Liver (tissue), 9 donors: ENCODE data around the gene PCCB. TPM values are rescaled to one million over a fixed set of nuclear protein-coding genes. Genes with fewer than 3 reads are reported as not detected.

Experiments used
- DNase-seq: peaks from one replicate; pipeline ENCODE4 v3.0.0-alpha.2; 2017; ENCODE audit warnings: low spot score
- H3K27ac ChIP-seq, 2 donors: one replicate each; pipeline ENCODE4 v1.7.0; 2013; ENCODE audit warnings: inconsistent platforms in 2 of 2, low read length in 2 of 2, control low read depth in 1 of 2, low read depth in 1 of 2, mild to moderate bottlenecking in 1 of 2
- H3K27me3 ChIP-seq, 4 donors: one replicate each; pipeline versions ENCODE4 v1.6.1 to v1.7.0; 2013; ENCODE audit warnings: low read length in 3 of 4, inconsistent platforms in 1 of 4, mild to moderate bottlenecking in 1 of 4, moderate library complexity in 1 of 4; ENCODE audit not compliant: control insufficient read depth in 4 of 4, insufficient read depth in 4 of 4
- H3K36me3 ChIP-seq, 4 donors: one replicate each; pipeline versions ENCODE4 v1.6.1 to v1.7.0; 2013; ENCODE audit warnings: low read length in 3 of 4, mild to moderate bottlenecking in 3 of 4, low read depth in 1 of 4, moderate library complexity in 1 of 4; ENCODE audit not compliant: control insufficient read depth in 4 of 4, insufficient read depth in 3 of 4
- H3K4me1 ChIP-seq, 4 donors: one replicate each; pipeline versions ENCODE4 v1.6.1 to v1.7.0; 2013; ENCODE audit warnings: low read length in 3 of 4, mild to moderate bottlenecking in 3 of 4, moderate library complexity in 1 of 4; ENCODE audit not compliant: control insufficient read depth in 4 of 4, insufficient read depth in 4 of 4
- H3K4me3 ChIP-seq, 3 donors: one replicate each; pipeline versions ENCODE4 v1.6.1 to v1.7.0; 2013; ENCODE audit warnings: low read length in 3 of 3, control low read depth in 1 of 3, low read depth in 1 of 3, mild to moderate bottlenecking in 1 of 3
- H3K9ac ChIP-seq, 2 donors: one replicate each; pipeline ENCODE4 v1.7.0; 2013; ENCODE audit warnings: low read length in 2 of 2, mild to moderate bottlenecking in 2 of 2, moderate library complexity in 2 of 2, control low read depth in 1 of 2, low read depth in 1 of 2
- H3K9me3 ChIP-seq, 4 donors: one replicate each; pipeline versions ENCODE4 v1.6.1 to v1.7.0; 2013; ENCODE audit warnings: low read length in 3 of 4; ENCODE audit not compliant: control insufficient read depth in 4 of 4
- EGR1 ChIP-seq, 2 donors: IDR thresholded peaks; 2 replicates each; pipeline ENCODE4 v1.6.1; 2016 to 2018; ENCODE audit warnings: antibody characterized with exemption in 2 of 2, low read depth in 2 of 2
- FOXA1 ChIP-seq: IDR thresholded peaks from 2 replicates; pipeline ENCODE4 v1.6.1; 2016; ENCODE audit warnings: antibody characterized with exemption
- FOXA2 ChIP-seq: IDR thresholded peaks from 2 replicates; pipeline ENCODE4 v1.6.1; 2016; ENCODE audit warnings: antibody characterized with exemption
- GABPA ChIP-seq, 2 donors: IDR thresholded peaks in 1 of 2; conservative IDR thresholded peaks in 1 of 2; 2 replicates each; pipeline ENCODE4 v1.6.1; 2016; ENCODE audit warnings: antibody characterized with exemption in 2 of 2, mild to moderate bottlenecking in 1 of 2, moderate library complexity in 1 of 2
- HNF4A ChIP-seq, 2 donors: conservative IDR thresholded peaks; 2 replicates each; pipeline ENCODE4 v1.6.1; 2016; ENCODE audit warnings: antibody characterized with exemption in 2 of 2, mild to moderate bottlenecking in 2 of 2
- HNF4G ChIP-seq: IDR thresholded peaks from 2 replicates; pipeline ENCODE4 v1.6.1; 2016; ENCODE audit warnings: antibody characterized with exemption
- JUND ChIP-seq, 2 donors: IDR thresholded peaks; 2 replicates each; pipeline ENCODE4 v1.6.1; 2016; ENCODE audit warnings: antibody characterized with exemption in 2 of 2
- MAX ChIP-seq: IDR thresholded peaks from 2 replicates; pipeline ENCODE4 v1.6.1; 2016; ENCODE audit warnings: antibody characterized with exemption
- SP1 ChIP-seq: IDR thresholded peaks from 2 replicates; pipeline ENCODE4 v1.6.1; 2018; ENCODE audit warnings: antibody characterized with exemption, mild to moderate bottlenecking
- TAF1 ChIP-seq: conservative IDR thresholded peaks from 2 replicates; pipeline ENCODE4 v1.6.1; 2016; ENCODE audit warnings: antibody characterized with exemption, mild to moderate bottlenecking
- YY1 ChIP-seq: IDR thresholded peaks from 2 replicates; pipeline ENCODE4 v1.6.1; 2016; ENCODE audit warnings: antibody characterized with exemption, mild to moderate bottlenecking
- ZBTB33 ChIP-seq: IDR thresholded peaks from 2 replicates; pipeline ENCODE4 v1.6.1; 2016; ENCODE audit warnings: antibody characterized with exemption
- WGBS: extraction: QIAGEN DNeasy Blood & Tissue Kit; methylation state at CpG from one replicate; pipeline ENCODE4 v1.1.7; 2013; 5-methylcytosine and 5-hydroxymethylcytosine counted together
- polyA plus RNA-seq, 2 donors: library from polyadenylated mRNA; stranded (reverse) in 1 of 2; unstranded in 1 of 2; fragments of 200-250 nt in 1 of 2; fragments of >200 nt in 1 of 2; fragmentation: Nextera tagmentation in 1 of 2; extraction: Ambion mirVana in 1 of 2; gene quantifications; one replicate each; pipeline versions ENCODE4 v1.2.1 to v1.2.3, GENCODE V29; 2013 to 2015
- total RNA-seq, 2 donors: library from RNA; depleted of rRNA; stranded (reverse); fragments of >200 nt; gene quantifications; one replicate each; pipeline ENCODE4 v1.2.3, GENCODE V29; 2014
- TF ChIP-seq, protein P1 (sequence below): IDR thresholded peaks from 2 replicates; pipeline ENCODE4 v1.6.1; 2016; ENCODE audit warnings: antibody characterized with exemption, mild to moderate bottlenecking
- TF ChIP-seq, protein P2 (sequence below): fragments of 150-350 bp; IDR thresholded peaks from 2 replicates; pipeline ENCODE4 v1.5.1; 2017; ENCODE audit warnings: improper control_type of control experiment, low read depth, low read length; ENCODE audit not compliant: missing input control
- donor health status: healthy.
- donor health status: healthy.
- donor health status: healthy.
- donor health status: healthy.
- donor health status: healthy.

PCCB gene
- total and polyA plus RNA-seq, 4 donors: 72.8 to 120 (median 95.0) TPM

DNA sequence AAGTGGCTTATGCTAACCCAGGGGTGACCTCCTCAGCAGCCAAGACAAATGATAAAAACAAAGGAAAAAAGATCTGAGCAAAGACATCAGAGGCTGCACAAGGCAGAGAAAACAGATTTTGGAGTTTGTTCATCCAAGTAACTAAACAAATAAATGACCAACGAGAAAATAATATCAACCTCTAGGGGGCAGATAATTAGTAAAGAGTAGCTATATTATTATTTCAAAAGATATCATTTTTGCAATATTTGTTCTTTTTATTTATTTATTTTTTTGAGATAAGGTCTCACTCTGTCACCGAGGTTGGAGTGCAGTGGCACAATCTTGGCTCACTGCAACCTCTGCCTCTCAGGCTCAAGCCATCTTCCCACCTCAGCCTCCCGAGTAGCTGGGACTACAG is 101.8 kb downstream of the PCCB start (continued):
- TF ChIP-seq GABPA (IDR thresholded peaks at IDR 0.05 in 1 of 2, conservative IDR thresholded peaks at IDR 0.05 in 1 of 2): no peak

DNA sequence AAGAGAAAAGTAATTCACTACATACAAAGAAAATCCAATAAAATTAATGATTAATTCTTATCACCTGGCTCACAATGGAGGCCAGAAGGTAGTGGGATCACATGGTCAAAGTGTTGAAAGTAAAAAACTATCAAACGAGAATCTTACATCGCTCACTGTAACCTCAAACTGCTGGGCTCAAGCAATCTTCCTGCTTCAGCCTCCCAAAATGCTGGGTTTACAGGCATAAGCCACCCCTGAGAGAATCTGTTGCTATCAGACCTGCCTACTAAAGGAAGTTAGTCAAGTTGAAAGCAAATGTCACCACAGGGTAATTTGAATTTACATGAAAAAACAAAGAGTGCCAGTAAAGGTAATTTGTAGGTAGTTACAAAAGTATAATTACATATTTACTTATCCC is 103.3 kb downstream of the PCCB start:
- DNase-seq: no peak
- no peak for TF ChIP-seq HNF4A (conservative IDR thresholded peaks at IDR 0.05)
- TF ChIP-seq HNF4G: no peak
- TF ChIP-seq SP1: no peak
- TF ChIP-seq FOXA2: no peak
- no peak for TF ChIP-seq MAX
- TF ChIP-seq, protein P1, sequence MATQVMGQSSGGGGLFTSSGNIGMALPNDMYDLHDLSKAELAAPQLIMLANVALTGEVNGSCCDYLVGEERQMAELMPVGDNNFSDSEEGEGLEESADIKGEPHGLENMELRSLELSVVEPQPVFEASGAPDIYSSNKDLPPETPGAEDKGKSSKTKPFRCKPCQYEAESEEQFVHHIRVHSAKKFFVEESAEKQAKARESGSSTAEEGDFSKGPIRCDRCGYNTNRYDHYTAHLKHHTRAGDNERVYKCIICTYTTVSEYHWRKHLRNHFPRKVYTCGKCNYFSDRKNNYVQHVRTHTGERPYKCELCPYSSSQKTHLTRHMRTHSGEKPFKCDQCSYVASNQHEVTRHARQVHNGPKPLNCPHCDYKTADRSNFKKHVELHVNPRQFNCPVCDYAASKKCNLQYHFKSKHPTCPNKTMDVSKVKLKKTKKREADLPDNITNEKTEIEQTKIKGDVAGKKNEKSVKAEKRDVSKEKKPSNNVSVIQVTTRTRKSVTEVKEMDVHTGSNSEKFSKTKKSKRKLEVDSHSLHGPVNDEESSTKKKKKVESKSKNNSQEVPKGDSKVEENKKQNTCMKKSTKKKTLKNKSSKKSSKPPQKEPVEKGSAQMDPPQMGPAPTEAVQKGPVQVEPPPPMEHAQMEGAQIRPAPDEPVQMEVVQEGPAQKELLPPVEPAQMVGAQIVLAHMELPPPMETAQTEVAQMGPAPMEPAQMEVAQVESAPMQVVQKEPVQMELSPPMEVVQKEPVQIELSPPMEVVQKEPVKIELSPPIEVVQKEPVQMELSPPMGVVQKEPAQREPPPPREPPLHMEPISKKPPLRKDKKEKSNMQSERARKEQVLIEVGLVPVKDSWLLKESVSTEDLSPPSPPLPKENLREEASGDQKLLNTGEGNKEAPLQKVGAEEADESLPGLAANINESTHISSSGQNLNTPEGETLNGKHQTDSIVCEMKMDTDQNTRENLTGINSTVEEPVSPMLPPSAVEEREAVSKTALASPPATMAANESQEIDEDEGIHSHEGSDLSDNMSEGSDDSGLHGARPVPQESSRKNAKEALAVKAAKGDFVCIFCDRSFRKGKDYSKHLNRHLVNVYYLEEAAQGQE: no peak
- TF ChIP-seq FOXA1: no peak
- TF ChIP-seq JUND (IDR thresholded peaks at IDR 0.05): no peak
- TF ChIP-seq, protein P2, sequence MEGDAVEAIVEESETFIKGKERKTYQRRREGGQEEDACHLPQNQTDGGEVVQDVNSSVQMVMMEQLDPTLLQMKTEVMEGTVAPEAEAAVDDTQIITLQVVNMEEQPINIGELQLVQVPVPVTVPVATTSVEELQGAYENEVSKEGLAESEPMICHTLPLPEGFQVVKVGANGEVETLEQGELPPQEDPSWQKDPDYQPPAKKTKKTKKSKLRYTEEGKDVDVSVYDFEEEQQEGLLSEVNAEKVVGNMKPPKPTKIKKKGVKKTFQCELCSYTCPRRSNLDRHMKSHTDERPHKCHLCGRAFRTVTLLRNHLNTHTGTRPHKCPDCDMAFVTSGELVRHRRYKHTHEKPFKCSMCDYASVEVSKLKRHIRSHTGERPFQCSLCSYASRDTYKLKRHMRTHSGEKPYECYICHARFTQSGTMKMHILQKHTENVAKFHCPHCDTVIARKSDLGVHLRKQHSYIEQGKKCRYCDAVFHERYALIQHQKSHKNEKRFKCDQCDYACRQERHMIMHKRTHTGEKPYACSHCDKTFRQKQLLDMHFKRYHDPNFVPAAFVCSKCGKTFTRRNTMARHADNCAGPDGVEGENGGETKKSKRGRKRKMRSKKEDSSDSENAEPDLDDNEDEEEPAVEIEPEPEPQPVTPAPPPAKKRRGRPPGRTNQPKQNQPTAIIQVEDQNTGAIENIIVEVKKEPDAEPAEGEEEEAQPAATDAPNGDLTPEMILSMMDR: no peak
- TF ChIP-seq ZBTB33: no peak
- Histone ChIP-seq H3K27me3 (no peaks in the 10 kb centered on the region), H3K27ac (no peak overlapping the region), H3K4me1 (peaks cover 0 to 7% (median 0%) of the 10 kb centered on the region in 4 donors), H3K4me3 (no peak overlapping the region), H3K36me3 (peaks cover 0 to 5% (median under 1%) of the 10 kb centered on the region in 4 donors), H3K9ac (no peak overlapping the region), H3K9me3 (no peaks in the 10 kb centered on the region)
- WGBS: 57% methylated on average over 2 of the region's 2 CpGs

DNA sequence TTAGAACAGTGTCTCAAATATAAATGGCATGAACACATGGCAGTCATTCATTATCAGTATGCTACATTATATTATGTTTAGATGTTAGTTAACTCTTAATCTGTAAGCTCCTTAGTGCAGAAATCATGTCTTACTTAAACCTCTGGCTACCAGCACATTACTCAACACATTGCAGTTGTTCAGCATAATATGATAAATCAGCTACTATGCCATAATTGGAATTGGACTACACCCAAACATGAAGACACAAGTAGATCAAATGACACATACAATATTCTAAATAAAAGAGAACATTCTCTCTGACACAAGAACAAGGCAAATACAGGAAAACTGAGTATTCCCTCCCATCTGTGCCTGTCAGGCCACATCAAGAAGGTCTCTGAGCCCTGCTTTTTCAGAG is 116.1 kb downstream of the PCCB start:
- H3K27ac ChIP-seq: no peak overlapping the region
- no peak overlapping the region for H3K4me3 ChIP-seq
- peaks cover 0 to 4% (median 2%) of the 10 kb centered on the region in 4 donors for H3K36me3 ChIP-seq
- H3K9ac ChIP-seq: no peak overlapping the region
- no peaks in the 10 kb centered on the region for H3K4me1 ChIP-seq
- H3K9me3 ChIP-seq: no peaks in the 10 kb centered on the region
- no peaks in the 10 kb centered on the region for H3K27me3 ChIP-seq
- DNase-seq: no peak
- TF ChIP-seq MAX (no peak), YY1 (no peak), EGR1 (IDR thresholded peaks at IDR 0.05; ENCODE audit: low read depth in 2 of 2) (no peak), TAF1 (no peak)
- TF ChIP-seq, protein P2: no peak
- TF ChIP-seq, protein P1: no peak
